Activated CD8-positive, alpha-beta memory T cell treated with anti-CD3 and anti-CD28 coated beads for 4 hours (primary cell): ENCODE data around the gene FECH.
"Not testable (repeated sequence)": the region's sequence is repeated elsewhere in the genome, so short reads cannot be mapped to it uniquely, and the experiment has no call there.

ENCODE experiments used
- DNase-seq, 2 donors: peaks; one replicate each; pipeline ENCODE4 v3.0.0-alpha.2; 2020; ENCODE audit warnings: low read depth in 2 of 2

Gene FECH

DNA sequence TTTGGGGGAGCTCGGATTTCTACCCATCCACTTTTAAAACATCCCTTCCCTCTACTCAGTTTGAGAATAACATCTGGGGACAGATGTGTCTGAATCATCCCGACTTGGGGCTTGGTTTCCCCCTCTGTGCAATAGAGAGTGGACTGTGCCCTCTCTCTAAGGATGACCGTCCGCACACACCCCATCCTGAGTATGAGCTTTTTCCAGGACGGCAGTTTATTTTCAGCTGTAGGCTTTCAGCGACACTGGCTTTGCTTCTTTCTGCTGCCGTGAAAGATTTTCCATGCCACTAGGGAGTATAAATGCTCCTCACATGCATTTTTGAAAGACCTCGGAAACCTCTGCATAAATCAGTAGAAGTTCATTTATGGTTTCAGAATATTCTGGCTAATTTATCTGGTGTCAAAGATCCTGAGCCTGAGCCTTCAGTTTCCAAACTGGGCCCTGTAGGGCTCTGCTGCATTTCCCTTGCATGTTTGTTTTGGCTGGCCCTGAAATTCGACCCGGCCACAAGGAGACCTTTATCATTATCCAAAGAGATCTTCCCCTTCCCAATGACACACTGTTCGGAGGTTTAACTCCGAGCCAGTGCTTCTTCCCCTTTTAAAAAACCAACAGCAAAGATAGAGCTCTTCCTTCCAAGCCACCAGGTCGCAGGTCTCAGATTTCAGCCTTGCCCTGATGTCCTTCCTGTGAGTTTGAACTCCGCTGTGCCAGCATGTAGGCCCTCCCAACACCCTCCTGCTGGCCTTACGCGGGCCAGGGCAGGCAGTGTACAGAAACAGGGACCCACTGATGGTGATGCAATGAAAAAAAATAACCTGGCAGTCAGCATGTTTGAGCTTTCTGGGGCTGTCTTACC, 53.3 kb downstream of the FECH start:
- DNase-seq: no peak

DNA sequence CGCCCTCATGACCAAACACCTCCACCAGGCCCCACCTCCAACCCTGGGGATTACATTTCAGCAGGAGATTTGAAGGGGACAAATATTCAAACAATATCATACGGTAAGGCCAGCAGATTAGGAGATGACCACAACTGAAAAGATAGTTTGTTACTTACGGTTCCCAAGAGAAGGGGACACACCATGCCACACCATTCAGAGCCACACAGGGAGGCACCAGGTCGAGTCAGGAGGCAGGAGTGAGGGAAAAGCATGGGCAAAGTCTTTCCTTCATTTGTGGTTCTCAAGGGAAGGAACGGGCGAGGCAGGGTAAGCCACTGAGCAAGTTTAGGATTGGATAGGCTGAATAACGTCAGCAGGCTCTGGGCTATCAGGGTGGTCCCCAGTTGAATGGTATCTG, 57.4 kb downstream of the FECH start:
- no peak for DNase-seq

DNA sequence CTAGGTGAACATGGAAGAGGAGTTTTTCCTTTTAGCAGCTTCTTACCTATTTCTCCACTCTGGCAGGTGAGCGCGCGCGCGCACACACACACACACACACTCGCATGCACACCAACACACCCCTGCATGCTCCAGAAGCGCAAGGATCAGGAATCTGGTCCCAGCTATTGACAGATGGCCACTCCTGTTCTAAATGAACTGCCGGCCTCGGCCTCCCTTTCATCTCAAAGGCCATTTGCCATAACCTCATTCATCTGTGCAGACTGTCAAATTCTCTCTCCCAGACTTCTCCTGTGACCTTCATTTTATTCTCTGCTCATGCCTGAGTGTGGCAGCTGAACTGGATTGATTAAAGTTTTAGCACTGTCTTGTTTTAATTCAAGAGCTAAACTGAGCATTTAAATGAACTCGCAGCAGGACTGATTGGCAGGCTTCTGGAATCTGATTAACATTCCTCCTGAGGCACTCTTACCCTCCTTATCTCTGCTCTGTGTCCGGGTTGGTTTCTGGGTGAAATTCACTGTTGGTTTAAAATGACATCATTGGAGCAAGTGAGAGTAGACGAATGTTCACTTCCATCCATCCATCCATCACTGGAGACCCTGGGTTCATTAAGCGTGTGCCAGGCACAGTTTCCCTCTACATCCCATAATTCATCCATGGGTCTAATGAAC, 58.8 kb downstream of the FECH start:
- no peak for DNase-seq

DNA sequence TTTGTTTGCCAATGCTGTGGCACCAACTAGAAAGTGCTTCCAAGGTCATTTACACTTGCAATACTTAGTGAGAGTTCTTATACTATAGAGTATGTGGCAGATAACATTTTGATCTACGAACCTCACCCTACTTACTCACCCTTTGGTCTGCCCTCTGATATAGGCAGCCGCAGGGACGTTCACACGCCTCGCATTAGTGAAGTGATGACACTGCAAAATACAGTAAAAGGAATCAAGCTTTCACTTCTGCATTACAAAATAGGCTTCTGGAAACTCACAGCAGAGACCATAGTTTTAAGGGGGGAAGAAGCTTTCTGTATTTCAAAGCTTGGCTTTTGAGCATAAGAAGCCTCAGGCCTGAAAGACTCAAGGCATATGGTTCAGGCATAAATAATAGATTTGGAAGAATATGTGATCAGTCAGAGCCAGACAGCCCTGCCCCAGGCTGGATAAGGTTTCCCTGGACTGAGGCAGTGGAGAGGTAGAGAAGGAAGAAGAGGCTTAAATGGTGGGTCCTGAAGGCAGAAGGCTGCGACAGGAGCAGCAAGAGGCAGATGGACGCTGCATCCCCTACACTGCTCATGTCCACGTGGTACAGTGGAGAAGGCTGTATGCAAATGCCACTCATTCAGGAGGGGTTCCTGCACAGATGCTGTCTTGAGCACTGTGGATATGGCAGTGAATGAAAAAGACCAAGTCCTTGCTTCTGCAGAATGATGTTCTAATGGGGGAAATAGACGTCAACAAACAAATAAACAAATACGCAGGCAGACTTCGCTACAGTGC, 63.1 kb downstream of the FECH start:
- DNase-seq: no peak

DNA sequence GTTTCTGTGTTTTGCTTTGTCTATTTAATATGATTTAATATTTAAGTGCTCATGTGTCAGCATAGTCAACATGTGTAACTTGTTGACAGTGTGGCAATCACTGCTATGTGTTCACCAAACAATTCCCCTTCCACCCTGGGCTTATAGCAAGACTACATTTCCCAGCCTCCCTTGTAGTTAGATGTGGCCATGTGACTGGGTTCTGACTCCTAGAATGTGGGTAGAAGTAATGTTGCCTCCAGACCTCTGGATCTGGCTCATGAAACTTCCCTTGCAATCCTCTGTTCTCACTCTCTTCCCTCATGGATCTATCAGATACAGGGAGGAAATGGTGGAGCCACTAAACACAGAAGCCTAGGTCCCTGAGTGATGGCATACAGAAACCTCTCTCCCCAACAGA, 64.2 kb downstream of the FECH start:
- not testable (repeated sequence) for DNase-seq

DNA sequence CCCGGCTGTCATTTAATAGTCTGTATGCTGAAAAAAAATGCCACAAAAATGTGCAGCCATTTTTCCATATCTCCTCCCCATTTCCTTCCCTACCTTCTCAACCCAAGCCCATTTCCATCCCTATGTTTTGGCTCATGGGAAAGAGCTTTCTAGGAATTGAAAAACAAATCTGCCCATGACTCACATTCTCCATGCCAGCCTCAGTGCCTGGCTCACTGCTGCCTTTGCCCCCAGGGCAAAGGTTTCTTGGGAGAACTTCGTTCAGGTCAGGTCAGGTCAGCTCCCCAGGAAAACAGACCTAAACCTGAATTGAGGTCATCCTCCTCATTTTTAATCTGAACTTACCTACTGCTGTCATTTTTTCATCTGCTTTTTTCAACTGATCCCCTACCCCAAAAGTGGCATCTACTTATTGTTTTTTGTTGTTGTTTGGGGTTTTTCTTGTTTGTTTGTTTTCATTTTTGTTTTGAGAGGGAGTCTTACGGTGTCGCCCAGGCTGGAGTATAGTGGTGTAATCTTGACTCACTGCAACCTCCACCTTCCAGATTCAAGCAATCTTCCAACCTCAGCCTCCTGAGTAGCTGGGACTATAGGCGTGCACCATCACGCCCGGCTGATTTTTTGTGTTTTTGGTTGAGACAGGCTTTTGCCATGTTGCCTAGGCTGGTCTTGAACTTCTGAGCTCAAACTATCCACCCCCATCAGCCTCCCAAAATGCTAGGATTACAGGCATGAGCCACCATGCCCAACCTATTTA, 66.7 kb downstream of the FECH start:
- DNase-seq: no peak

DNA sequence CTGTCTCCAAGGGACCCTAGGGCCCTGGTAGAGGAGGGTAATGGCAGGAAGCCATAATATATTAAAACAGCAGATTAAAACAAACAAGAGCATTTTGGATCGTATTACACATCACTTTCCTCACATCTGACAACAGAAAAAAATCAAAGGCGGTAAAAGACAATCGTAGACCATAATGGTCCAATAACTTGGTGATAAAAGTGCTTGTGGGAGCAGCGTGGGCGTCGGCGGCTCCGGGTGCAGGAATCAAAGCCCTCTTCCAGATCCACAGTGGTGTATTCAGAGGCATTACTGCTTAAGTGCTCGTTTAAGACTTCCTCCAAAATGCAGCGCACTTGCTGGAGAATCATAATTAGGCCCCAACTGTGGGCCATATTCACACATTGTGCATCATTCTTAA, 68.0 kb downstream of the FECH start:
- no peak for DNase-seq

DNA sequence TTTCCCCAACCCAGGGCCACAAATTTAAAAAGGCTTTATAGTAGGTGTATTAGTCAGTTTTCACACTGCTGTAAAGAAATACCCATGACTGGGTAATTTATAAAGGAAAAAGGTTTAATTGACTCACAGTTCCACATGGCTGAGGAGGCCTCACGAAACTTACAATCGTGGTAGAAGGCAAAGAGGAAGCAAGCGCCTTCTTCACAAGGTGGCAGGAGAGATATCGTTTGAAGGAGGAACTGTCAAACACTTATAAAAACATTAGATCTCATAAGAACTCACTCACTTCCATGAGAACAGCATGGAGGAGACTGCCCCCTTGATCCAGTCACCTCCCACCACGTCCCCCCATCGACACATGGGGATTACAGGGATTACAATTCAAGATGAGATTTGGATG, 70.4 kb downstream of the FECH start:
- no peak for DNase-seq

DNA sequence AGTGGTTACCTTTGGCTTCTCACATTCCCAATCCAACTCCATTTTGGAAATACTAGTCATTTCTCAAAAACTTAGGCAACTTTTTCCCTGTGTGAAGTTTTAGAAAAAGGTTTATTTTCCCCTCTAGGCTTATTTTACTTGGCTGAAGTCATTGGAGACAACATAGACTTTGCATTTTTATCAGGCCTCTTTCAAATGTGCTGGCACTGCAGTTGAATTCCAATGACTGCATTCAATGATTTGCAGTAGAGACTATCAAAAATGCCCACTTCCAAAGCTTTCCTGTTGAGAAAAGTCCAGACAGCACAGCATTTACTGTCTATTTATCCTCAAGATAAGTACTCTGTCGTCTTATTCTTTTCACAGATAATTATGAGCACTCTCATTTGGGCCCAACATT, 81.3 kb downstream of the FECH start:
- no peak for DNase-seq

DNA sequence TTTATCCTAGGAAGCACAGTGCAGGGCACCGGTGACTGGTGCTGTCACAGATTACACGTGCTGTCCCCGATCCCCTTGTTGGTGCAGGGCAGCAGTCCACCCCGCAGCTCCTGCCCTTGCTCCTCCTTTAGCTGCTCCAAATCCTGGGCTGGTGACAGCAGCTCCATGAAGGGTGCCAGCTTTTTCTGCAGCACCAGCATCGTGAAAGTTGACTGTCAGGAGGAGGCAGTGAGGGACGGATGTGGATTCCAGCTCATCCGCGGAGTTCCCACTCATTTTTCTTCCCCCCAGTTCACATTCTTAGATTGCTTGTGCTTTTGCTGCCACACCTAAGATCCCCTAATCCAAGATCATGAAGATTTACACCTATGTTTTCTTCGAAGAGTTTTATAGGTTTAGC, 83.9 kb downstream of the FECH start:
- no peak for DNase-seq

DNA sequence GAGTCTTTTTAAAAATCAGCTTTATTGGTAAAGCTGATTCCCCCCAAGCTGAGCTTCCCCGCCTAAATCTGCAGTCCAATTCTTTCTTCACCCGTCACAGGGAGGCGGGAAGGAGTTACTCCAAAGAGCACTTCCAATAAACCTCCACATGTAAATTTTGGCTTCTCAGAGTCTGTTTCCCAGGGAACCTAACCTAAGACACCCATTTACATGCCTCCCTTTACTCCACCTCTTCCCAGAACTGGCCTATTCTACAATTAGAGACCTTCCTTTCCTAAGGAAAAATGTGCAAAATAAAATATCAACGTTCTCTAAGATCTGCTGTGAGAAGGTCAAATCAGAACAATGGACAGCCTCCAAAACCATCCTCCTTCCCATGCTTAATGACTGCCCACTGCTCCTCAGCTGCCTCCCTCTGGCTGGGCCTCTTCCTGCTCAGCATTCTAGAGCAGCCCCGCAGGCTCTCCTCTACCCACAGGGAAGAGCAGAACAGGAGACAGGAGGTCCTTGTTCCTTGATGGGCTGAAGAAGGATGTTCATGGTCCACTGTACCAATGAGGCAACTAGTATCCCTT, 87.7 kb downstream of the FECH start:
- DNase-seq: no peak
